Stomach (tissue), 19 donors: ENCODE measurements around the gene TRMT2A. TPM values are rescaled to one million over a fixed set of nuclear protein-coding genes. Genes with fewer than 3 reads are reported as not detected.

Experiments used
- DNase-seq, 2 donors: peaks; one replicate each; pipeline versions ENCODE4 v3.0.0 to v3.0.0-alpha.2; 2013 to 2019
- H3K27ac ChIP-seq, 5 donors: fragments of 200-600 bp in 4 of 5; sonication (generic) in 4 of 5; one replicate each; pipeline ENCODE4 v1.5.1; 2013 to 2019; ENCODE audit warnings: mild to moderate bottlenecking in 1 of 5, moderate library complexity in 1 of 5
- H3K27me3 ChIP-seq, 3 donors: fragments of 200-600 bp; sonication (generic); one replicate each; pipeline ENCODE4 v1.5.1; 2017 to 2019; ENCODE audit warnings: mixed run types in 1 of 3
- H3K36me3 ChIP-seq, 4 donors: fragments of 200-600 bp; sonication (generic); 1 replicate in 3 of 4; 2 replicates in 1 of 4; pipeline ENCODE4 v1.5.1; 2016 to 2019
- H3K4me1 ChIP-seq, 4 donors: fragments of 200-600 bp; sonication (generic); one replicate each; pipeline ENCODE4 v1.5.1; 2016 to 2019
- H3K4me3 ChIP-seq, 4 donors: fragments of 200-600 bp; sonication (generic) in 3 of 4; one replicate each; pipeline ENCODE4 v1.5.1; 2016 to 2019; ENCODE audit warnings: mild to moderate bottlenecking in 1 of 4
- H3K9me3 ChIP-seq, 4 donors: fragments of 200-600 bp; sonication (generic); one replicate each; pipeline ENCODE4 v1.5.1; 2016 to 2019
- EP300 ChIP-seq: sonication (generic); formaldehyde crosslinking; IDR thresholded peaks from one replicate; pipeline ENCODE4 v1.6.1; 2017; ENCODE audit warnings: antibody characterized with exemption
- POLR2A ChIP-seq, 4 donors: fragments of 450-650 bp; IDR thresholded peaks; one replicate each; pipeline ENCODE4 v1.6.1; 2016; ENCODE audit warnings: antibody characterized with exemption in 4 of 4, control low read depth in 2 of 4, mild to moderate bottlenecking in 1 of 4, moderate library complexity in 1 of 4
- POLR2AphosphoS5 ChIP-seq, 3 donors: sonication (generic); formaldehyde crosslinking; IDR thresholded peaks; one replicate each; pipeline ENCODE4 v1.6.1; 2016; ENCODE audit warnings: antibody characterized with exemption in 3 of 3
- WGBS, 5 donors: extraction: QIAGEN DNeasy Blood & Tissue Kit in 3 of 5; methylation state at CpG; one replicate each; pipeline versions ENCODE4 v1.1.5 to v1.1.7; 2013 to 2018; 5-methylcytosine and 5-hydroxymethylcytosine counted together
- intact Hi-C: fragments of 100-400 bp; cut with DNase I; formaldehyde crosslinking; loops from one replicate; pipeline ENCODE4 v1.15.1; 2023; ENCODE audit warnings: low total_unique reads
- long read RNA-seq, 10 donors: transcript quantifications; one replicate each; lab custom pipeline, GENCODE V29; 2026
- polyA plus RNA-seq, 3 donors: library from polyadenylated mRNA; stranded (reverse); fragments of 200-250 nt; gene quantifications; one replicate each; pipeline ENCODE4 v1.2.3, GENCODE V29; 2013
- total RNA-seq, 5 donors: library from RNA; depleted of rRNA; stranded (reverse); fragments of >200 nt; gene quantifications; one replicate each; pipeline versions ENCODE4 v1.1.0 to v1.2.3, GENCODE V29; 2014 to 2016
- TF ChIP-seq, protein P1 (sequence below), 7 experiments: fragments of 450-650 bp in 4 of 7; fragments of 200-600 bp in 3 of 7; sonication (generic) in 3 of 7; IDR thresholded peaks; one replicate each; pipeline ENCODE4 v1.5.1; 2016 to 2019; ENCODE audit warnings: antibody characterized with exemption in 7 of 7, control low read depth in 2 of 7, mild to moderate bottlenecking in 1 of 7
- donor health status: healthy with polysubstance abuse.
- donor health status: Bipolar disorder and iron deficiency.
- donor health status: healthy.

The TRMT2A gene, protein sequence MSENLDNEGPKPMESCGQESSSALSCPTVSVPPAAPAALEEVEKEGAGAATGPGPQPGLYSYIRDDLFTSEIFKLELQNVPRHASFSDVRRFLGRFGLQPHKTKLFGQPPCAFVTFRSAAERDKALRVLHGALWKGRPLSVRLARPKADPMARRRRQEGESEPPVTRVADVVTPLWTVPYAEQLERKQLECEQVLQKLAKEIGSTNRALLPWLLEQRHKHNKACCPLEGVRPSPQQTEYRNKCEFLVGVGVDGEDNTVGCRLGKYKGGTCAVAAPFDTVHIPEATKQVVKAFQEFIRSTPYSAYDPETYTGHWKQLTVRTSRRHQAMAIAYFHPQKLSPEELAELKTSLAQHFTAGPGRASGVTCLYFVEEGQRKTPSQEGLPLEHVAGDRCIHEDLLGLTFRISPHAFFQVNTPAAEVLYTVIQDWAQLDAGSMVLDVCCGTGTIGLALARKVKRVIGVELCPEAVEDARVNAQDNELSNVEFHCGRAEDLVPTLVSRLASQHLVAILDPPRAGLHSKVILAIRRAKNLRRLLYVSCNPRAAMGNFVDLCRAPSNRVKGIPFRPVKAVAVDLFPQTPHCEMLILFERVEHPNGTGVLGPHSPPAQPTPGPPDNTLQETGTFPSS
- total RNA-seq (100 to 1,000 TPM in 1 of 5 donors, 10 to 100 TPM in 4; 30.5 to 143 (median 89.5) TPM), polyA plus RNA-seq (10 to 100 TPM; 17.9 to 70.3 (median 33.6) TPM)
- long read RNA-seq, donor 1, partial matches to known transcripts, result 69 of 117 reads
- long read RNA-seq, donor 1, other reads (novel, unspliced or antisense), result 48 of 117 reads
- long read RNA-seq, donor 2, partial matches to known transcripts, result 0 of 1 reads
- long read RNA-seq, donor 2, other reads (novel, unspliced or antisense), result 0 of 1 reads
- long read RNA-seq, donor 3, partial matches to known transcripts, result 0 of 1 reads
- long read RNA-seq, donor 3, other reads (novel, unspliced or antisense), result 0 of 1 reads
- long read RNA-seq, donor 4, result 0 reads
- long read RNA-seq, donor 5, partial matches to known transcripts, result 0 of 4 reads
- long read RNA-seq, donor 5, other reads (novel, unspliced or antisense), result 0 of 4 reads
- long read RNA-seq, donor 6, transcript TRMT2A-201 (12 exons, 2,964 nt), result major isoform, 5 of 18 reads
- long read RNA-seq, donor 6, partial matches to known transcripts, result 5 of 18 reads
- long read RNA-seq, donor 6, other reads (novel, unspliced or antisense), result 0 of 18 reads
- long read RNA-seq, donor 7, partial matches to known transcripts, result 0 of 5 reads
- long read RNA-seq, donor 7, other reads (novel, unspliced or antisense), result 0 of 5 reads
- long read RNA-seq, donor 8, result 0 reads
- long read RNA-seq, donor 9, partial matches to known transcripts, result 106 of 175 reads
- long read RNA-seq, donor 9, other reads (novel, unspliced or antisense), result 68 of 175 reads
- long read RNA-seq, donor 10, partial matches to known transcripts, result 46 of 72 reads
- long read RNA-seq, donor 10, other reads (novel, unspliced or antisense), result 23 of 72 reads

DNA sequence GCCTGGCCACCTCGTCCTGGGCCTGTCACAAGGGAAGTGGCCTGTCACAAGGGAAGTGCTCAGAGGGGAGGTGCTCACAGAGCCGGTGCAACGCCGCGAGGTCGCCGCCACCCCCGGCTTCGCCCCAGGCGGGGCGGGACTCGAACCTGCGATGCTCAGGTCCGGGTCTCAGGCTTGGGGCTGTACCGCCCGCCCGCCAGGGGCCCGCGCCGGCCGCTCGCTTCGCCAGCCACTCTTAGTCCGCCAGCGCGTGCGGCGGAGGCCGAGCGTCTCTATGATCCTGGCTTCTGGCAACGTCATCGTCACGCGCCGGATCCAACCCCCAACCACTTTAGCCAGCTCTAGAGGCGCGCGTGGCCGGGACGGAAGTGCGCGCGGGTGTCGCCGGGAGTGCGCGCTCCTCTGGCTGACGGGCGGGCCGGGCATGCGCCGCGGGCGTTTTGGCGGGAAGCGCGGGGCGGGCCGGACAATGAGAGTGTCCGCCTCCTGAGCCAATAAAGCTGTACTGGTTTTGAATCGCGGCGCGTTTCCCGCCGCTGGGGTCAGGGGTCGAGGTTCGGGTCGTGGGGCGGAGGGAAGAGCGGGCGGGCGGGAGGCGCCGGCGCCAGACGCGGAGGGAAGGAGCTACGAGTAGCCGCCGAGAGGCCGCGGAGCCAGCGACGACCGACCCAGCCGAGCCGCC is at the start of gene TRMT2A:
Gene TRMT2A, minus strand, starts transcription at position 276 of the 682 bp plus-strand sequence. CDS start 320 bp downstream, outside the sequence.
- WGBS, 5 donors, result 0 to 1% (median 1%) methylated on average over 13 to 87 of the region's 88 CpGs
- Histone ChIP-seq H3K27ac (peak within 1 kb of the TSS; percentile 83 to 94 (median 89)), H3K4me1 (peaks cover 27 to 73% (median 66%) of the 10 kb centered on the region in 4 donors), H3K4me3 (peak within 1 kb of the TSS; percentile 63 to 99 (median 84)), H3K36me3 (peaks cover 57 to 72% (median 70%) of the 10 kb centered on the region in 4 donors), H3K9me3 (no peaks in the 10 kb centered on the region), H3K27me3 (no peaks in the 10 kb centered on the region)
- TF ChIP-seq EP300 (no peak), POLR2A (IDR thresholded peaks at IDR 0.05) (no peak), POLR2AphosphoS5 (IDR thresholded peaks at IDR 0.05) (peak; percentile 84 to 97 (median 96))
- TF ChIP-seq, protein P1, sequence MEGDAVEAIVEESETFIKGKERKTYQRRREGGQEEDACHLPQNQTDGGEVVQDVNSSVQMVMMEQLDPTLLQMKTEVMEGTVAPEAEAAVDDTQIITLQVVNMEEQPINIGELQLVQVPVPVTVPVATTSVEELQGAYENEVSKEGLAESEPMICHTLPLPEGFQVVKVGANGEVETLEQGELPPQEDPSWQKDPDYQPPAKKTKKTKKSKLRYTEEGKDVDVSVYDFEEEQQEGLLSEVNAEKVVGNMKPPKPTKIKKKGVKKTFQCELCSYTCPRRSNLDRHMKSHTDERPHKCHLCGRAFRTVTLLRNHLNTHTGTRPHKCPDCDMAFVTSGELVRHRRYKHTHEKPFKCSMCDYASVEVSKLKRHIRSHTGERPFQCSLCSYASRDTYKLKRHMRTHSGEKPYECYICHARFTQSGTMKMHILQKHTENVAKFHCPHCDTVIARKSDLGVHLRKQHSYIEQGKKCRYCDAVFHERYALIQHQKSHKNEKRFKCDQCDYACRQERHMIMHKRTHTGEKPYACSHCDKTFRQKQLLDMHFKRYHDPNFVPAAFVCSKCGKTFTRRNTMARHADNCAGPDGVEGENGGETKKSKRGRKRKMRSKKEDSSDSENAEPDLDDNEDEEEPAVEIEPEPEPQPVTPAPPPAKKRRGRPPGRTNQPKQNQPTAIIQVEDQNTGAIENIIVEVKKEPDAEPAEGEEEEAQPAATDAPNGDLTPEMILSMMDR (IDR thresholded peaks at IDR 0.05), result peak in 1 of 7 experiments; percentile 18
- DNase-seq, result peak; percentile 99
- intact Hi-C loops, result no loop called here

DNA sequence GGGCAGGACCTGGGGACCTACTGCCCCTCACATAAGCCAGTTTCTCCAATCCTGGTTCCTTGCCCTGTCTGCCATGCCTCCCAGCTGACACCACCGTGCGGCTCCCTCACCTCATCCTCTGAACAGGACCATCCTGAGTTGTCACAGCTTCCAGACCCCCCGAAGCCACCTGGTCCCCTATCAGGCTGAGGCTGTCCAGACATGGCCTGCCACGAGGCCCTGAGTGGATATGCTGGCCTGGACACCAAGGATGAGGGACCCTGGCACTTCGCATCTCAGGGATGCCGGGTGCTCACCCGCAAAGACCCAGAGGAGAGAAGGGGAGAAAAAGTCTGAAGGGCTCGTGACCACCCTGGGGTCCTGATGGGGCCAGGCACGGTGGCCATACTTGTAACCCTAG is 49.7 kb upstream of the TRMT2A start:
- WGBS, 5 donors, result 84 to 90% (median 87%) methylated on average over 9 of the region's 9 CpGs
- Histone ChIP-seq H3K27ac (no peak overlapping the region), H3K27me3 (peaks cover 0 to 7% (median 0%) of the 10 kb centered on the region in 3 donors), H3K9me3 (no peaks in the 10 kb centered on the region), H3K36me3 (no peaks in the 10 kb centered on the region), H3K4me1 (no peaks in the 10 kb centered on the region), H3K4me3 (no peak overlapping the region)
- intact Hi-C loops, result no loop called here
- no peak for DNase-seq
- no peak for TF ChIP-seq POLR2AphosphoS5 (IDR thresholded peaks at IDR 0.05)
- TF ChIP-seq, protein P1 (IDR thresholded peaks at IDR 0.05), result no peak
- no peak for TF ChIP-seq POLR2A (IDR thresholded peaks at IDR 0.05)
- TF ChIP-seq EP300, result no peak

DNA sequence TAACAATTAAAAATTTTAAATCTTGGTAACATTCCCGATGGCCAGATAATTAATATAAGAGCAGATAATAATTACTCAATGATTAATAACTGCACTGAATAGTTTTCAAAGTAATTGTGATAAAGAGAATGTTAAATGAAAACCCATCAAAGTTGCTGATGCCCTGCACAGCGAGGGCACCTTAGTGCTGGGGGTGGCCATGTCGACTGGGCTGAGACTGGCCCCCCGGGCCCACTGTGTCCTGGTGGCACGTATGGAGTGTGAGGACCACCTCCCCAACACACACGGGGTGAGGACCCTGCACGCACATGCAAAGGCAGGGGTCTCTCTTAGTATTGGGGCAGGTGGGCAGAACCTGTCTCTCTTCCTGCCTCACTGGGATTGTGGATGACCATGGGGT is 48.9 kb upstream of the TRMT2A start:
- WGBS, 5 donors, result 73 to 87% (median 82%) methylated on average over 7 of the region's 7 CpGs
- no peaks in the 10 kb centered on the region for H3K4me1 ChIP-seq
- H3K9me3 ChIP-seq, result no peaks in the 10 kb centered on the region
- TF ChIP-seq, protein P1 (IDR thresholded peaks at IDR 0.05), result no peak
- TF ChIP-seq POLR2A (IDR thresholded peaks at IDR 0.05) (no peak), EP300 (no peak), POLR2AphosphoS5 (IDR thresholded peaks at IDR 0.05) (no peak)
- H3K4me3 ChIP-seq, result no peak overlapping the region
- H3K36me3 ChIP-seq, result no peaks in the 10 kb centered on the region
- no peak for DNase-seq
- H3K27ac ChIP-seq, result no peak overlapping the region
- intact Hi-C loops, result no loop called here
- peaks cover 0 to 11% (median 0%) of the 10 kb centered on the region in 3 donors for H3K27me3 ChIP-seq
